Mesendoderm (in vitro differentiated cells): Measurements from ENCODE around the gene HSFY2. TPM values are rescaled to one million over a fixed set of nuclear protein-coding genes. Genes with fewer than 3 reads are reported as not detected.
"Not testable (repeated sequence)": the region's sequence is repeated elsewhere in the genome, so short reads cannot be mapped to it uniquely, and the experiment has no call there.

ENCODE experiments used
- DNase-seq: peaks from one replicate; pipeline ENCODE4 v3.0.0; 2013
- H2AK5ac ChIP-seq: 2 replicates; pipeline ENCODE4 v1.6.1; 2013; ENCODE audit warnings: low read length, inconsistent platforms
- H2BK120ac ChIP-seq: 2 replicates; pipeline ENCODE4 v1.6.1; 2013; ENCODE audit warnings: low read depth, mild to moderate bottlenecking, low read length, moderate library complexity, mixed read lengths
- H2BK15ac ChIP-seq: replicated peaks from 2 replicates; pipeline ENCODE4 v1.6.1; 2013; ENCODE audit warnings: low read depth, mild to moderate bottlenecking, moderate library complexity
- H2BK5ac ChIP-seq: 2 replicates; pipeline ENCODE4 v1.6.1; 2013; ENCODE audit warnings: low read length, inconsistent platforms
- H3K18ac ChIP-seq: 2 replicates; pipeline ENCODE4 v1.6.1; 2013; ENCODE audit warnings: mild to moderate bottlenecking, low read length, mixed read lengths
- H3K23ac ChIP-seq: one replicate; pipeline ENCODE4 v1.6.1; 2013; ENCODE audit warnings: low read length
- H3K27ac ChIP-seq: 2 replicates; pipeline ENCODE4 v1.5.1; 2013; ENCODE audit warnings: low read depth, mild to moderate bottlenecking, inconsistent platforms, low read length, moderate library complexity
- H3K27me3 ChIP-seq: 2 replicates; pipeline ENCODE4 v1.6.1; 2013; ENCODE audit warnings: low read length, control low read depth, mild to moderate bottlenecking, inconsistent platforms; ENCODE audit not compliant: insufficient read depth, poor library complexity
- H3K36me3 ChIP-seq: 2 replicates; pipeline ENCODE4 v1.6.1; 2013; ENCODE audit warnings: low read length, inconsistent platforms; ENCODE audit not compliant: control insufficient read depth, insufficient read depth
- H3K4ac ChIP-seq: one replicate; pipeline ENCODE4 v1.6.1; 2013; ENCODE audit warnings: low read depth, mild to moderate bottlenecking, low read length, moderate library complexity
- H3K4me1 ChIP-seq: 2 replicates; pipeline ENCODE4 v1.6.1; 2013; ENCODE audit warnings: low read depth, low read length, inconsistent platforms; ENCODE audit not compliant: control insufficient read depth
- H3K4me2 ChIP-seq: 2 replicates; pipeline ENCODE4 v1.6.1; 2013; ENCODE audit warnings: low read length
- H3K4me3 ChIP-seq: 2 replicates; pipeline ENCODE4 v1.5.1; 2013; ENCODE audit warnings: mild to moderate bottlenecking, low read length
- H3K56ac ChIP-seq: one replicate; pipeline ENCODE4 v1.6.1; 2013; ENCODE audit warnings: low read length
- H3K79me1 ChIP-seq: 2 replicates; pipeline ENCODE4 v1.6.1; 2013; ENCODE audit warnings: low read length, inconsistent platforms
- H3K79me2 ChIP-seq: 2 replicates; pipeline ENCODE4 v1.6.1; 2013; ENCODE audit warnings: mild to moderate bottlenecking, low read length; ENCODE audit not compliant: control insufficient read depth, insufficient read depth
- H3K9ac ChIP-seq: 2 replicates; pipeline ENCODE4 v1.6.1; 2013; ENCODE audit warnings: low read length, inconsistent platforms
- H4K5ac ChIP-seq: one replicate; pipeline ENCODE4 v1.6.1; 2013; ENCODE audit warnings: low read length
- H4K8ac ChIP-seq: one replicate; pipeline ENCODE4 v1.6.1; 2013; ENCODE audit warnings: low read depth, mild to moderate bottlenecking, control low read depth, low read length, moderate library complexity
- WGBS: extraction: QIAGEN DNeasy Blood & Tissue Kit; methylation state at CpG from one replicate; pipeline ENCODE4 v1.1.7; 2013; ENCODE audit warnings: low lambda C conversion rate, missing lambda C conversion rate; ENCODE audit not compliant: insufficient coverage; ENCODE audit errors: extremely low coverage; 5-methylcytosine and 5-hydroxymethylcytosine counted together
- polyA plus RNA-seq, 2 experiments: library from polyadenylated mRNA; stranded (reverse); fragments of 200-250 nt; gene quantifications; one replicate each; pipeline ENCODE4 v1.2.3, GENCODE V29; 2013

The HSFY2 gene
- not detected for polyA plus RNA-seq (2013, experiment 1 of 2)
- polyA plus RNA-seq (2013, experiment 2 of 2) = not detected

GRCh38 chrY:18773635-18774034 lies at the start of gene HSFY2:
Gene HSFY2, minus strand, starts transcription at chrY:18773735. Its CDS starts 117 bp downstream, at chrY:18773618.
- H3K23ac ChIP-seq, H3K79me2 ChIP-seq, DNase-seq, H3K4me3 ChIP-seq, H3K56ac ChIP-seq, H2BK120ac ChIP-seq, H3K4me2 ChIP-seq, H3K18ac ChIP-seq, H3K9ac ChIP-seq, H2BK5ac ChIP-seq, H3K36me3 ChIP-seq, H4K8ac ChIP-seq, H4K5ac ChIP-seq, H2AK5ac ChIP-seq, H3K4me1 ChIP-seq, H3K27ac ChIP-seq, H2BK15ac ChIP-seq, H3K27me3 ChIP-seq, H3K4ac ChIP-seq, H3K79me1 ChIP-seq: not testable (repeated sequence)
- WGBS = no CpG with 5 or more reads among the region's 1 CpG

- not testable (repeated sequence) for H3K4ac ChIP-seq, H3K36me3 ChIP-seq, H3K27ac ChIP-seq, H3K4me3 ChIP-seq, H2BK15ac ChIP-seq, H4K5ac ChIP-seq, DNase-seq, H3K4me2 ChIP-seq, H3K27me3 ChIP-seq, H2BK120ac ChIP-seq, H3K79me2 ChIP-seq, H3K18ac ChIP-seq, H3K79me1 ChIP-seq, H2BK5ac ChIP-seq, H2AK5ac ChIP-seq, H4K8ac ChIP-seq, H3K9ac ChIP-seq, H3K4me1 ChIP-seq, H3K23ac ChIP-seq, H3K56ac ChIP-seq
- WGBS = no CpG with 5 or more reads among the region's 5 CpGs
Observed at GRCh38 chrY:18815751-18816150, 42.2 kb upstream of the HSFY2 start.

DNA sequence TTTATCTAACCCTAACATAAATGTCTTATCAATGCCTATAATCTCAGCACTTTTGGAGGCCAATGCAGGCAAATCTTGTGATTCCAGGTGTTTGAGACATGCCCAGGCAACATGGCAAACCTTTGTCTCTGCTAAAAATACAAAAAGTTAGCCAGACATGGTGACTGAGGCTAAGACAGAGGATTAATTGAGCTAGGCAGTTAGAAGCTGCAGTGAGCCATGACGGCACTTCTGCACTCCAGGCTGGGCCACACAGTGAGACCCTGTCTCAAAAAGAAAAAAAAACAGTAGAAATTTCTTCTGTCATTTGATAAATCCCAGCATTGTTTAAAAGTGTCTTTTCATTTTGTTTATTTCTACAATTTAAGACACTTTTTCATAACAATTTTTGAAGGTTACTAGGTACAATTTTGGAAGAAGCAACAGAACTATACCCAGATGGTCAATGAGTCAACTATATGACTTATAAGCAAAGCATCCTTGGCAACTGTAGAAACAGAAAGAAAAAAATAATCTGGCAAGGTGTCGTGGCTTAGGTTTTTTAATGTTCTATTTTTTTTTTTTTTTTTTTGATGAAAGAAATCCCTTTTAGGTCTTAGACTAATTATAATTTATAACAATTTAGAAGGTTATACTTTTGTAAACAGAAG lies 15.3 kb upstream of the HSFY2 start:
- H3K79me2 ChIP-seq, H3K4me1 ChIP-seq, H3K79me1 ChIP-seq, H3K27ac ChIP-seq, DNase-seq, H3K4me2 ChIP-seq, H3K18ac ChIP-seq, H3K36me3 ChIP-seq, H2BK5ac ChIP-seq, H2AK5ac ChIP-seq, H2BK120ac ChIP-seq, H3K23ac ChIP-seq, H3K9ac ChIP-seq, H3K56ac ChIP-seq, H4K5ac ChIP-seq, H3K4me3 ChIP-seq, H4K8ac ChIP-seq, H3K4ac ChIP-seq, H3K27me3 ChIP-seq, H2BK15ac ChIP-seq: not testable (repeated sequence)
- no CpG with 5 or more reads among the region's 2 CpGs for WGBS

DNA sequence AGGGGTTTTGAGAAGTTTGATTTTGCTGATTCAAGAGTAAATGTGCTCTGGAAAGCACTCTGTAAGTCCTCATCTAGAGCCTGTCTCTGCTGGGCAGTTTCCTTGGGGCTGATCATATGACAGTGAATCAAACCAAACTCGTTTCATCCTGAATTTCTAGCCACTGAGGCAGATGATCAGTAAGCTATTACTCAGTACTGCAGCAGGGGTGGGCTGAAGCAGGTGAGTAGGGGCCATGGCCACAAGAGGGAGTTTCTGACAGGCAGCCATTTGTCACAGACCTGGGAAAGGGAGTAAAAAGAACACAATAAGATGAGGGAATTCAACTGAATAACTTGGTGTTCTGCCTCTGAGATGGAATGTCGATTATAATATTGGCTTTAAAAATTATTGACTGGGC lies 19.5 kb downstream of the HSFY2 start:
- H3K18ac ChIP-seq, H3K79me2 ChIP-seq, H3K4ac ChIP-seq, H3K79me1 ChIP-seq, H3K9ac ChIP-seq, H3K4me1 ChIP-seq, H4K8ac ChIP-seq, H3K36me3 ChIP-seq, H3K27me3 ChIP-seq, H3K27ac ChIP-seq, H3K4me2 ChIP-seq, H2BK120ac ChIP-seq, H3K56ac ChIP-seq, H2AK5ac ChIP-seq, H3K23ac ChIP-seq, H4K5ac ChIP-seq, H2BK15ac ChIP-seq, H2BK5ac ChIP-seq, DNase-seq, H3K4me3 ChIP-seq: not testable (repeated sequence)
- WGBS = no CpG with 5 or more reads among the region's 2 CpGs

- not testable (repeated sequence) for H4K5ac ChIP-seq, DNase-seq, H3K23ac ChIP-seq, H2BK5ac ChIP-seq, H3K27me3 ChIP-seq, H4K8ac ChIP-seq, H3K4me2 ChIP-seq, H3K56ac ChIP-seq, H3K4ac ChIP-seq, H3K36me3 ChIP-seq, H2BK15ac ChIP-seq, H3K18ac ChIP-seq, H3K9ac ChIP-seq, H3K27ac ChIP-seq, H3K79me2 ChIP-seq, H2AK5ac ChIP-seq, H3K79me1 ChIP-seq, H2BK120ac ChIP-seq, H3K4me3 ChIP-seq, H3K4me1 ChIP-seq
- no CpG with 5 or more reads among the region's 2 CpGs for WGBS
Observed at GRCh38 chrY:18753133-18753815, 20.3 kb downstream of the HSFY2 start.
